CD4-positive, alpha-beta T cell treated with Interleukin-4 for 1 hour (primary cell): ENCODE results near the gene CEP72.
"Not testable (repeated sequence)": the region's sequence is repeated elsewhere in the genome, so short reads cannot be mapped to it uniquely, and the experiment has no call there.

Source experiments
- DNase-seq, 2 donors: peaks; one replicate each; pipeline ENCODE4 v3.0.0-alpha.2; 2020 to 2022

CEP72 gene

GRCh38 chr5:619444-619843, 7.3 kb downstream of the CEP72 start:
- DNase-seq = no peak

GRCh38 chr5:620152-620551, 8.0 kb downstream of the CEP72 start:
- no peak for DNase-seq

GRCh38 chr5:620586-621180, 8.5 kb downstream of the CEP72 start:
- DNase-seq = no peak

GRCh38 chr5:621341-621761, 9.2 kb downstream of the CEP72 start:
- no peak for DNase-seq

GRCh38 chr5:622359-622758, 10.2 kb downstream of the CEP72 start:
- no peak for DNase-seq

- no peak for DNase-seq
Observed at GRCh38 chr5:622946-623522, 10.9 kb downstream of the CEP72 start.

GRCh38 chr5:623531-623930, 11.4 kb downstream of the CEP72 start:
- DNase-seq = no peak

GRCh38 chr5:624118-624950, 12.2 kb downstream of the CEP72 start:
- DNase-seq = no peak

- no peak for DNase-seq
Observed at GRCh38 chr5:624951-625230, 12.8 kb downstream of the CEP72 start.

GRCh38 chr5:625516-625915, 13.4 kb downstream of the CEP72 start:
- no peak for DNase-seq

GRCh38 chr5:626850-627249, 14.7 kb downstream of the CEP72 start:
- DNase-seq = no peak

- DNase-seq = no peak
Observed at GRCh38 chr5:627840-628239, 15.7 kb downstream of the CEP72 start.

- not testable (repeated sequence) for DNase-seq
Observed at GRCh38 chr5:628351-629205, 16.4 kb downstream of the CEP72 start.

- DNase-seq = no peak
Observed at GRCh38 chr5:633501-633955, 21.4 kb downstream of the CEP72 start.

GRCh38 chr5:634191-634590, 22.1 kb downstream of the CEP72 start:
- no peak for DNase-seq

- DNase-seq = no peak
Observed at GRCh38 chr5:635306-636055, 23.3 kb downstream of the CEP72 start.

GRCh38 chr5:636951-637350, 24.8 kb downstream of the CEP72 start:
- no peak for DNase-seq

GRCh38 chr5:637581-638450, 25.7 kb downstream of the CEP72 start:
- no peak for DNase-seq

- DNase-seq = no peak
Observed at GRCh38 chr5:638501-639252, 26.5 kb downstream of the CEP72 start.

- DNase-seq = no peak
Observed at GRCh38 chr5:639253-639530, 27.1 kb downstream of the CEP72 start.

GRCh38 chr5:639584-640213, 27.6 kb downstream of the CEP72 start:
- no peak for DNase-seq
